Measurements from ENCODE around the gene PDIA2.

Gene PDIA2

GRCh38 chr16:297832-298231 is 14.9 kb downstream of the PDIA2 start:
- no peak overlapping the region for H3K27ac ChIP-seq
- TF ChIP-seq CTCF (IDR thresholded peaks at IDR 0.05) (no peak), ZFX (IDR thresholded peaks at IDR 0.05; ENCODE audit: borderline replicate concordance) (no peak)

GRCh38 chr16:301235-301634 is 18.3 kb downstream of the PDIA2 start:
- no peak overlapping the region for H3K27ac ChIP-seq
- TF ChIP-seq CTCF (IDR thresholded peaks at IDR 0.05) (no peak), ZFX (IDR thresholded peaks at IDR 0.05; ENCODE audit: borderline replicate concordance) (no peak)

GRCh38 chr16:301950-302349 is 19.0 kb downstream of the PDIA2 start:
- no peak overlapping the region for H3K27ac ChIP-seq
- no peak for TF ChIP-seq CTCF (IDR thresholded peaks at IDR 0.05)
- no peak for TF ChIP-seq ZFX (IDR thresholded peaks at IDR 0.05; ENCODE audit: borderline replicate concordance)

GRCh38 chr16:303760-304505 is 21.0 kb downstream of the PDIA2 start:
- H3K27ac ChIP-seq = no peak overlapping the region
- TF ChIP-seq CTCF (IDR thresholded peaks at IDR 0.05) = no peak
- no peak for TF ChIP-seq ZFX (IDR thresholded peaks at IDR 0.05; ENCODE audit: borderline replicate concordance)

GRCh38 chr16:305916-306626 is 23.1 kb downstream of the PDIA2 start:
- TF ChIP-seq ZFX (IDR thresholded peaks at IDR 0.05; ENCODE audit: borderline replicate concordance) (no peak), CTCF (IDR thresholded peaks at IDR 0.05) (no peak)

GRCh38 chr16:306911-307370 is 24.0 kb downstream of the PDIA2 start:
- no peak overlapping the region for H3K27ac ChIP-seq
- TF ChIP-seq ZFX (IDR thresholded peaks at IDR 0.05; ENCODE audit: borderline replicate concordance) (no peak), CTCF (IDR thresholded peaks at IDR 0.05) (no peak)

More at GRCh38 chr16:305916-306626, 23.1 kb downstream of the PDIA2 start:
- H3K27ac ChIP-seq = no peak overlapping the region

All from 22Rv1 (cell line).